Measurements from ENCODE around the gene RNPS1.

DNA sequence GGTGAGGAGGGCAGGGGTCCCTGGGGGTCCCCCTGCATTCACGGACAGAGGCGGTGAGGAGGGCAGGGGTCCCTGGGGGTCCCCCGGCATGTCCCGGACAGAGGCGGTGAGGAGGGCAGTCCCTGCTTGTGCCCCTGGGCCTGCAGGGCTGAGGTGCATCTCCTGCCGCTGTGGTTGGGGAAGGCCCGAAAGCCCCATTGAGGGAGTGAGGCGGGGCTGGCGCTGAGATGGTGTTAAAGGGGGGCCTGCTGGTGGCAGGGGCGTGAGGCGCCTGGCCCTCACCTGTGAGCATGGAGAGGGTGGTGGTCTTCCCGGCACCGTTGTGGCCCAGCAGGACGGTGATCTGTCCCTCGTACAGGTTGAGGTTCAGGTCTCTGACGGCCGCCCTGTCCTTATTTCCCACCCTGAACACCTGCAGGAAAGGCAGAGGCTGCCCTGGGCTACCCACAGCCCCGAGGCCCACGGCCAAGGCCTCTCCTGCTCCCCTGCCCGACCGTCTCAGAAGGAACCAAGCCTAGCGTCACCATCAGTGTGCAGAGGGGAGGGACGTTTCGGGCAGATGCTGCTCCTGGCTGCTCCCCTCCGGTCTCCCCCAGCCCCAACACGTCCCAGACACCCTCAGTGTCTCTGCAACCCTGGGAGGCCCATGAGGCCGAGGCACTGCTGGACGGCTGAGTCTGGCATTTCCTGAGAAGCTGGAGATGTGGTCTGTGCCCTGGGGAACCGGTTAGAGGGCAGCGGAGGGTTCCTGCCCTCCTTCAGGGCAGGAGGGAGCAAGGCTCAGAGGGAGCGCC is 31.4 kb upstream of the RNPS1 start:
- TF ChIP-seq, protein P1, sequence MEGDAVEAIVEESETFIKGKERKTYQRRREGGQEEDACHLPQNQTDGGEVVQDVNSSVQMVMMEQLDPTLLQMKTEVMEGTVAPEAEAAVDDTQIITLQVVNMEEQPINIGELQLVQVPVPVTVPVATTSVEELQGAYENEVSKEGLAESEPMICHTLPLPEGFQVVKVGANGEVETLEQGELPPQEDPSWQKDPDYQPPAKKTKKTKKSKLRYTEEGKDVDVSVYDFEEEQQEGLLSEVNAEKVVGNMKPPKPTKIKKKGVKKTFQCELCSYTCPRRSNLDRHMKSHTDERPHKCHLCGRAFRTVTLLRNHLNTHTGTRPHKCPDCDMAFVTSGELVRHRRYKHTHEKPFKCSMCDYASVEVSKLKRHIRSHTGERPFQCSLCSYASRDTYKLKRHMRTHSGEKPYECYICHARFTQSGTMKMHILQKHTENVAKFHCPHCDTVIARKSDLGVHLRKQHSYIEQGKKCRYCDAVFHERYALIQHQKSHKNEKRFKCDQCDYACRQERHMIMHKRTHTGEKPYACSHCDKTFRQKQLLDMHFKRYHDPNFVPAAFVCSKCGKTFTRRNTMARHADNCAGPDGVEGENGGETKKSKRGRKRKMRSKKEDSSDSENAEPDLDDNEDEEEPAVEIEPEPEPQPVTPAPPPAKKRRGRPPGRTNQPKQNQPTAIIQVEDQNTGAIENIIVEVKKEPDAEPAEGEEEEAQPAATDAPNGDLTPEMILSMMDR (IDR thresholded peaks at IDR 0.05; ENCODE audit: low read depth, low read length) = no peak
- TF ChIP-seq EZH2phosphoT487 (IDR thresholded peaks at IDR 0.05; ENCODE audit: low read depth) = no peak

Data from OCI-LY3 (cell line).